Activated T-cell treated with anti-CD3 and anti-CD28 coated beads for 1 hour (primary cell): ENCODE results near the gene ATF5.
"Not testable (repeated sequence)": the region's sequence is repeated elsewhere in the genome, so short reads cannot be mapped to it uniquely, and the experiment has no call there.

Experiments
- DNase-seq: peaks from one replicate; pipeline ENCODE4 v3.0.0-alpha.2; 2020; ENCODE audit warnings: low read depth

Gene ATF5

GRCh38 chr19:49949742-49950589, 21.0 kb downstream of the ATF5 start:
- DNase-seq: no peak

DNA sequence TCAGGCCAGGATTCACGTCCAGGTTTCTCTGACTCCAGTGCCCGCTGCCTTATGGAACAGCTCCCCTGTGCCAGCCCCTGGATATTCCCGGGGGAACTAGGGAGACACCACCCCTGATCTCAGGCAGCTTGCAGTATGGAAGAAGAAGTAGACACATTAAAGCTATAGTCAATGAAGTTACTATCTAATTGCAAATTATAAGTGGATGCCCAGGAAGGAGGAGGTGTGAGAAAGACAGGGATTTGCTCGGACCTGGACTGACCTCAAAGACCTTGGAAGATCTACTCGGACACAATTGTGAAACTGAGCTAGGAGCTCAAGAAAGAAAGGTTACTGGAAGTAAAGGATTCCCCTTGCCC, 21.6 kb downstream of the ATF5 start:
- no peak for DNase-seq

DNA sequence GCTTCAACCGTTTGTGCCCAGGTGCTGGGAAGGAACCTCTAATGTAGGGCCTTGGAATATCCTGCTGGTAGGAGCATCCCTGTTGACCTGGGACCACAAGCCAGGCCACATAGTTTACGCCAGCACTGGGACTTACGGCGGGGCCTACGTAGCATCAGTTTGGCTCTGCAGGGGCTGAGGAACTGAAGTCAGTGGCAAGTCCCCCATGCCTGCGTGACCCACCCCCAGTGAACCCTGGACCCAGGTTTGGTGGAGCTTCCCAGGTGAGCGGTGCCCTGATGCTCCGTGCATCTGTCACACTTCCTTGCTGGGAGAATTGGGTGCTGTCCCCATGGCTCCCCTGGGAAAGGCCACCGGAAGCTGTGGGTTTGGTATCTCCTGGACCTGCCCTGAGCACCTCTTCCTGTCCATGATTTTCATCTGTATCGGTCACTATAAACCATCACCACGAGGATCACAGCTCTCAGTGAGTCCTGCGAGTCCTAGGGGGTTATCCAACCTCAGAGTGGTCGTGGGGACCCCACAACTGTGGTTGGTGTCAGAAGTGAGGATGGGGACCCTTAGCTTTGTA, 22.0 kb downstream of the ATF5 start:
- no peak for DNase-seq

DNA sequence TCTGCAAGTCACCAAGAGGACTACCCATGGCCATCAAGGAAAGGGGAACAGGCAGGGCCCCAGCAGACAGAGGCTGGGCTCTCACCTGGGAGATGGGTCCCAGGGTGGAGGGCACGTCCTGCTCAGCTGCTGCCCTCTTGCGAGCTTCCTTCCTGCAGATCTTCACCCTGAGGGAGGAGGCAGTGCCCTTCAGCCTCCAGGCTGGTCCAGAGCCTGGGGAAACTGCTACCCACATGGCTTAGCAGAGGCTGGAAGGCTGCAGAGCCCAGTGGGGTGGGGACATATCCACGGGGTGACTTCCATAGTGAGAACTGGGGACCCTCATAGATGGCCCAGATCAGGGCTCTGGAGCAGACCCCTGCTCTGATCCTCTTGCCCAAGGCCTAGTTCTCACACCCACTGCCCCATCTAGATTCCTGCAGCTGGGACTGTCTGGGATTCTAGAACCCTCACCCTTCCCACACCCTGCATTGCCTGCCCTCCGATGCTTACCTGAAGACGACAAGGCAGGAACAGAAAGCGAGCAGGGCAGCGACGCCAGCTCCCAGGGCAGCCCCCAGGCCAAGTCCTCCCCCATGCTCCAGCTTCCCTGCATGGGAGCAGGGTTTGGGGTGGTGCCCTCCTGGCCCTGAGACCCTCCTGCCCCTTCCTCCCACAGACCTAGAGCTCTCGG, 22.9 kb downstream of the ATF5 start:
- DNase-seq: no peak

- no peak for DNase-seq
Measured at GRCh38 chr19:49952479-49952836, 23.5 kb downstream of the ATF5 start.

- no peak for DNase-seq
Measured at GRCh38 chr19:49952906-49953305, 23.9 kb downstream of the ATF5 start.

DNA sequence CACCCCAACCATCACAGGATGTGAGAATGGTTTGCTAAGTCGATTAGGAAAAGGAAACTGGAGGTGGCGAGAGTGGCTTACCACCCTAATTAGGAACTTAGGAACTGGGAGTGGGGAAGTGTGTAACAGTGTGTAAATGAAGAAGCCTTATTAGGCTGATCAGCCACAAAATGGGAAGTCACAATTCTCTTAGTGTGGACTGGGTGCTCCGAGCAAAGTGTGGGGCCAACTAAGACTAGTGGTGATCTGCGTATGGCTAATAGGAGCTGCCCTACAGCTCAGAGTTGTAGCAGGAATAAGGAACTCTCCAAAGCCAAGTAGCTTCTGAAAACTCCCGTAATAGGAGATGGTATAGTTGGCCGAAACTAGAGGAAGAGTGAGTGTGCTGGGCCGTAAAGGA, 24.4 kb downstream of the ATF5 start:
- no peak for DNase-seq

DNA sequence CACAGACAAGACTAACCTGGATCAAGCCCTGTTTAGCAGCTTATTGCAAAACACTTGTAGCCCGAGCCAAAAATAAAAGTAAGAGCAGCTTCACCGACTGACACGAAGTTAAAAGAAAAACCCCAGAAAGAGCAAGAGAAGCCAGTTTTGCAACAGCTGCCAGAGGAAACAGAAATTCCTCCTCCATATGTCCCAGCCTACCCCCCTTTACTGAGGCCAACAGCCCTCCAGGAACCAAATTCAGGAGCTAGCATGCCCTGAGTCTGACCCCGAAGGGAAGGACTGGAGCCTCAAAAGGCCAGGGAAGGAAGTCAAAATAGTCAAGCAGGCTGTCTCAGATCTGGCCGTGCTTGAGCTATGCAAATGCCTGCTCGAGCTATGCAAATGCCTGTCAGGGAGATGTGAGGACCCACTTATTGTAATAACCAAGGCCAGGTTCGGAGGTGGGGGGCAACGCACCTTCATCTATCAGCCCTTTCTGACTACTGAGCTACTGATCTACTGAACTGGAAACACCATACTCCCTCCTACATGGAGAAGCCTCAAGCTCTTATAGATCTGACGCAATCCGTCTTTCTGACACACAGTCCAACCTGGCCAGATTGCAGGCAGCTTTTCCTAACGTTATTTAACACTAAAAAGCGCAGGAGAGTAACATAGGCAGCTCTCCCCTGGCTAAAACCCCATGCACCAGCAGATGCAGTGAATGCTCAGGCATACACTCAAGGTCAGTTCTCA, 25.3 kb downstream of the ATF5 start:
- DNase-seq: no peak

DNA sequence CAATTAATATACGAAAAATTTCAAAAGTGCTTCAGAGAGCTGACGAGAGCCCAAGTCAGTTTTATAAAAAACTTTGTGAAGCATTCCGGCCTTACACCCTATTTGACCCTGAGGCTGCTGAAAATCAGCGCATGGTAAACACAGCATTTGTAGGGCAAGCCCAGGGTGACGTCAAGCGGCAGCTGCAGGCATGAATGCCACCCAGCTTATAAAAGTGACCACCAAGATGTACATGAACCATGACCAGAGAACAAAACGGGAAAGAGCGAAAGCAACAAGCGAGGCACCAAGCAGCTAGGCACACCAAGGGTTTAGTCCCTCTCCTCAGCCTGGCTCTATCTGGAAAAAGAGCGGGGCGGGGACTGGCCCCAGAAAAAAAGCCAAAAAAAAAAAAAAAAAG, 25.9 kb downstream of the ATF5 start:
- no peak for DNase-seq

GRCh38 chr19:49956115-49956495, 27.1 kb downstream of the ATF5 start:
- no peak for DNase-seq

GRCh38 chr19:49957262-49957915, 28.4 kb downstream of the ATF5 start:
- no peak for DNase-seq

DNA sequence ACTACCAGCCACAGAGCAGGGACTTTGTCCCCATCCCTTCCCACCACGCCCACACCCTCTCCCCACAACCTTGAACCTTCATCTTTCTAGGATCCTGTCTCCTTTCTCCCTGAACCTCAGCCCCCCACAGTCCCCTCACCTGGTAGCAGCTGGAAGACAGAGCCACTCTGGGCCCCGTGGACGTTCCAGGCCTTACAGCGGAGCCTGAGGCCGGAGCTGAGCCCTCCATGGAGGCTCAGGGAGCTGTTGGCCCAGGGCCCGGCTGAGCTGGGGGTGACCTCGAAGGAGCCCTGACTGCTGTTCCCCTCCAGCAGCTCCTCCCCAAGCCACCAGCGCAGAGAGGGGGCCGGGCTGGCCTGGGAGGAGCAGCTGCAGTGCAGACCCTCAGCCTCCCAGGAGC, 29.1 kb downstream of the ATF5 start:
- not testable (repeated sequence) for DNase-seq

DNA sequence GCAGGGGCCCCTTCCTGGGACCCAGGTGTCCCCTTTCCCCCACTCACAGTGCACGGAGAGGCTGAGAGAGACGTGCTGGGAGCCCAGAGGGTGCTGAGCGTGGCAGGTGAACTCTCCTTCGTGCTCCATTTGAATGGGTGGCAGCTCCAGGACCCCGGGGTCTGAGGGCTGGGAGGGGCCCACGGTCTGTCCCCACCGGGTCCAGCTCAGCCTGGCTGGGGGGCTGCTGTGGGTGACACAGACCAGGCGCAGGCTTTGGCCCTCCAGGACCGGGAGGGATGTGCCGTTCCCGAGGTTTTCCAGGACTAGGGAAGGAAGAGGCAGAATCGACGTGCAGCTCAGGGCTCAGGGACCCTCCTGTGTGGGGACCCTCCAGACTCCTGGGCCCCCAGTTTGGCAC, 29.6 kb downstream of the ATF5 start:
- DNase-seq: not testable (repeated sequence)

GRCh38 chr19:49959892-49960291, 30.9 kb downstream of the ATF5 start:
- DNase-seq: not testable (repeated sequence)

GRCh38 chr19:49960980-49961379, 32.0 kb downstream of the ATF5 start, which contains the start of gene SIGLEC11:
Gene SIGLEC11, minus strand, starts transcription at chr19:49961172. Its CDS starts 91 bp downstream, at chr19:49961081.
- not testable (repeated sequence) for DNase-seq

- no peak for DNase-seq
Measured at GRCh38 chr19:49968279-49968922, 39.4 kb downstream of the ATF5 start.

GRCh38 chr19:49969355-49969754, 40.4 kb downstream of the ATF5 start:
- DNase-seq: not testable (repeated sequence)

GRCh38 chr19:49971991-49972411, 43.0 kb downstream of the ATF5 start:
- no peak for DNase-seq

- no peak for DNase-seq
Measured at GRCh38 chr19:49972841-49973240, 43.8 kb downstream of the ATF5 start.

DNA sequence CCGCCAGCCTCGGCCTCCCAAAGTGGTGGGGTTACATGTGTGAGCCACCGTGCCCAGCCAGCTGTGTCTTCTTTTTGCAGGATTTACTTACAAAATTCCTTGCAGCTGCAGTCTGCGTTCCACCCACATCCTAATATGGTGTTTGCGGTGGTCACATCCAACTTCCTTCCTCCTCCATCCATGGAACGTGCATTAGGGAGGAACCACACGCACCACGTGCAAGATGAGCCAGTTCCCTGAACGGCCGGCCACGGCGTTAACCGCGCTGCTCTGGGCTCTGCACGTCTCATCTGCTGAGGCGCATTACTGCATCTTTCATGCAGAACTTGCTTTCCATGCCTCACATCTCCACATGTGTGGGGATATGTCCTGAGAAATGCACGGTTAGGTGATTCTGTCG, 45.0 kb downstream of the ATF5 start:
- DNase-seq: no peak

DNA sequence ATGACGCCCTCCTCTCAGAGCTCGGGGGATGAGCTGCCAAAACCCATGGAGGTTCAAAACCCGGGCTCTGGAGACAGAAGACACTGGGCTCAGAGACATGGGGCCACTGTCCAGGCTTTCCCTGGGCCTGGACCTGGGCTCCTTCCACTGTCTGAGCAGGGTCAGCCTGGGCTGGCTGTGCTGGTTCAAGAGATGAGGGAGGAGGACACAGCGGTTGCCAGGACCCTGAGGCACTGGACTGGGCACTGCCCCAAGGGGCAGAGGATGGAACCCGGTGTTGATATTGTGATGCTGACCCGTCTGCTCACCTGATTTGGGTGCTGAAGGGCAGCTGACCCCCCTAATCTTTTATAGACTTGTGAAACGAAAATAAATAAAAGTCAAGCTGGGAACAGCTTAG, 46.0 kb downstream of the ATF5 start:
- DNase-seq: no peak

DNA sequence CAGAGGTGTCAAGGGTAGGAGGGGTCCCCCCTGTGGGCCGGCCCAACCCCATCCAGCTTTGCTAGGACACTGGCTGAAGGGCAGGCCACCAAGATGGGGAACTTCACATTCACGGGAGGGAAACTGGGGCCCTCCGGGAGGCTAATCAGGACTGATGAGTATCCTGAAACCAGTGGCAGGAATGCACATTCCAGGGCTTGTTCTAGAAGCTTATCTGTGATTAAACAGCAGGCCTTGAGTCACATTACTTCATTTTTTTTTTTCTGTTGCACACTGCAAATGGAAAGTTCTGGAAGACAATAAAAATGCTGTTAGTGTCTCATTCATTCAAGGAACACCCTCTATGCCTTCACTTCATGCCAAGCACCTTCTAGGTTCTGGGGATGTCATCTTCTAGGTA, 47.5 kb downstream of the ATF5 start:
- no peak for DNase-seq
